Keratinocyte (primary cell): ENCODE data around the gene RAB23.

ENCODE experiments used
- EZH2 ChIP-seq: IDR thresholded peaks from one replicate; pipeline ENCODE4 v1.6.1; 2012; ENCODE audit warnings: inconsistent platforms, mild to moderate bottlenecking, low read length, moderate library complexity
- TF ChIP-seq, protein P1 (sequence below), 3 experiments: IDR thresholded peaks in 1 of 3; conservative IDR thresholded peaks in 1 of 3; optimal IDR thresholded peaks in 1 of 3; 2 replicates in 2 of 3; 3 replicates in 1 of 3; pipeline versions ENCODE3 to v1.5.1; 2011; ENCODE audit warnings: low read length in 3 of 3, mild to moderate bottlenecking in 3 of 3, moderate library complexity in 2 of 3, control low read depth in 1 of 3, inconsistent platforms in 1 of 3; ENCODE audit not compliant: insufficient read depth in 2 of 3; ENCODE audit errors: extremely low read depth in 1 of 3

DNA sequence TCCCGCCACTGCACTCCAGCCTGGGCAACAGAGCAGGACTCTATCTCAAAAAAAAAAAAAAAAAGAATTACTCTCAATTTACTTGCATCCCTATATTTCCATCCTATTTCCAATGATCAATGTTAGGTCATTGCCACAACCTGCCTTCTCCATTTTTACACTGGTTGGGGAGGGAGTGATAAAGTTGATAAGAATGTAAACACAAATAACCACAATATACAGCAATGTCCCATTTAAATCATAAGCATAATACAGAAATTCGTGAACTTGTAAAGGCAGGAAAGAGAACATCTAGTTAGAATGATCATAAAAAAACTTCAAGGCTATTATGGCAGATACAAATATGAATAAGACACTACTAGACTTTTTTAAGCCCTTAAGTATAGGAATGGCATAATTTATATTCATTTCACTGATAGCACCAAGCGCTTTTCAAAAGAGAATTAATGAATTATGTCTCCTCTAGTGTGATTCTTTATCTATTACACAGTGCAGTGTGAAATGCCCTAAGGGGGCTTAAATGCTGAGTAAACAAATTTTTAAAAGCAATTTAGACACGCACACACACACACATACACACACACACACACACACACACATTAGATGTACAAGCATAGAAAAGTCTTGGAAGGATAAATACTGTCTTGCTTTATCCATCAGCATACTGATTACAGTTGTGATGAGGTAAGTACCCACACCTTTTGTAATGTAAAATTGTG lies 33.5 kb upstream of the RAB23 start:
- TF ChIP-seq, protein P1, sequence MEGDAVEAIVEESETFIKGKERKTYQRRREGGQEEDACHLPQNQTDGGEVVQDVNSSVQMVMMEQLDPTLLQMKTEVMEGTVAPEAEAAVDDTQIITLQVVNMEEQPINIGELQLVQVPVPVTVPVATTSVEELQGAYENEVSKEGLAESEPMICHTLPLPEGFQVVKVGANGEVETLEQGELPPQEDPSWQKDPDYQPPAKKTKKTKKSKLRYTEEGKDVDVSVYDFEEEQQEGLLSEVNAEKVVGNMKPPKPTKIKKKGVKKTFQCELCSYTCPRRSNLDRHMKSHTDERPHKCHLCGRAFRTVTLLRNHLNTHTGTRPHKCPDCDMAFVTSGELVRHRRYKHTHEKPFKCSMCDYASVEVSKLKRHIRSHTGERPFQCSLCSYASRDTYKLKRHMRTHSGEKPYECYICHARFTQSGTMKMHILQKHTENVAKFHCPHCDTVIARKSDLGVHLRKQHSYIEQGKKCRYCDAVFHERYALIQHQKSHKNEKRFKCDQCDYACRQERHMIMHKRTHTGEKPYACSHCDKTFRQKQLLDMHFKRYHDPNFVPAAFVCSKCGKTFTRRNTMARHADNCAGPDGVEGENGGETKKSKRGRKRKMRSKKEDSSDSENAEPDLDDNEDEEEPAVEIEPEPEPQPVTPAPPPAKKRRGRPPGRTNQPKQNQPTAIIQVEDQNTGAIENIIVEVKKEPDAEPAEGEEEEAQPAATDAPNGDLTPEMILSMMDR (optimal IDR thresholded peaks at IDR 0.05 in 1 of 3, IDR thresholded peaks at IDR 0.05 in 1 of 3, conservative IDR thresholded peaks at IDR 0.05 in 1 of 3; ENCODE audit: extremely low read depth in 1 of 3, insufficient read depth in 2 of 3, low read length in 3 of 3) = no peak
- no peak for TF ChIP-seq EZH2
